NT2/D1 (cell line): ENCODE results near the gene VTI1A.

ENCODE experiments used
- DNase-seq: peaks from one replicate; pipeline ENCODE4 v3.0.0-alpha.2; 2011; ENCODE audit warnings: low read depth, low spot score
- H3K27me3 ChIP-seq: 2 replicates; pipeline ENCODE4 v1.6.0; 2011; ENCODE audit warnings: mild to moderate bottlenecking; ENCODE audit not compliant: insufficient read length, insufficient read depth
- H3K36me3 ChIP-seq: 2 replicates; pipeline ENCODE4 v1.6.1; 2011; ENCODE audit warnings: mild to moderate bottlenecking, low read length, mixed read lengths; ENCODE audit not compliant: insufficient read depth, insufficient read length
- H3K4me1 ChIP-seq: 2 replicates; pipeline ENCODE4 v1.5.1; 2011; ENCODE audit not compliant: insufficient read depth, insufficient read length
- H3K4me3 ChIP-seq: 2 replicates; pipeline ENCODE4 v1.5.1; 2011; ENCODE audit warnings: low read depth; ENCODE audit not compliant: insufficient read length
- H3K9ac ChIP-seq: 2 replicates; pipeline ENCODE4 v1.6.0; 2011; ENCODE audit warnings: low read depth; ENCODE audit not compliant: insufficient read length
- H3K9me3 ChIP-seq: 2 replicates; pipeline ENCODE4 v1.5.1; 2011; ENCODE audit warnings: mild to moderate bottlenecking, low read length; ENCODE audit not compliant: insufficient read depth
- SUZ12 ChIP-seq: IDR thresholded peaks from 2 replicates; pipeline ENCODE4 v1.6.1; 2011; ENCODE audit not compliant: insufficient read length, insufficient read depth; ENCODE audit errors: extremely low read depth
- YY1 ChIP-seq: IDR thresholded peaks from 2 replicates; pipeline ENCODE4 v1.6.1; 2011; ENCODE audit not compliant: insufficient read length, insufficient read depth
- ZNF274 ChIP-seq: IDR thresholded peaks from 2 replicates; pipeline ENCODE4 v1.6.1; 2011; ENCODE audit warnings: mild to moderate bottlenecking, low read depth, low read length

The VTI1A gene

DNA sequence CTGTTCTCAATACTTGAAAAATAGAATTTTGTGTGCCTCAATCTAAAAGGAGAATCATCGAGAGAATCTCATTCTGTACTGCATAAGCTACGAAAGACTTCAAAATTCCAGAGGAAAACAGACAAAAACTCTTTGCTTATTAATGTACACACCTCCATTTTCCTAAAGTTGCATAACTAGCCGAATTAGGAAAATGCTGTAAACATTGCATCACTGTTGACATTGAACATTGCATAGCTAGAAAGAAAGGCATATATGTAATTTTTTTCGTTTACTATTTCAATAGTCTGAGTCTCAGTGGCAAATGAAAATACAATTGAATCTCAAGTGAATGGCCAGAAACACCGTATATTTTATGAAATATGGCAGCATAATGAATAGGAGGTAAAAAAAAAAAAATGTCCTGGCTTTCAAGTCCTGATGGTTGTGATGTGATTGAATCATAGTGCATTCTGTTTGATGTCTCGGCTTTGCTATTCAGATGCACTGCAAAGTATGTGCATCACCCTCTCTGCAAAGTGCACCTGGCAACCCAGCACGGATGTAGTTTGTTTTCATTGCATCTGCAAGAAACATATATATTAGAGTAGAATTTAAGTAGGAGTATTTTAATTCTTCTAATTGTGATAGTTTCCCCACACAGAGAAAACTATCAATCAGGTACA, 196.7 kb downstream of the VTI1A start:
- DNase-seq, result no peak

DNA sequence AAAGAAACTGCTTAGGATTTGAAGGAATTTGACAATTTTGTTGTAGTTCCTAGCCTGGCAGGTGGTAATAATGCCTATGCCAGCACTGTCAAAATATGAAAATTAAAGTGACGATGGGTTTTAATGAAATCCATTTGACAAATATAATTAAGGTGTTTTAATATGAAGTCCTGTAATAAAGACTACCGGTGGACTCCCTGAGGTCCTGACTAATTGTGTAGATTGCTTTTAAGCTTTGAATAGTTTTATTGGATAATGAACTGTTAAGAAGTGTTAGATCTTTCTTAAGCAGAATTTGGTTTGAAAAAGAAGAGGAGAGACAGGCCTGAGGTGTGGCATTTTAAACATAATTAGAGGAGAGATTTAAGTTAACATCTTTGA, 197.2 kb downstream of the VTI1A start:
- TF ChIP-seq ZNF274 (no peak), YY1 (no peak), SUZ12 (no peak)
- Histone ChIP-seq H3K4me1 (no peaks in the 10 kb centered on the region), H3K9me3 (no peaks in the 10 kb centered on the region), H3K9ac (no peak overlapping the region), H3K27me3 (no peaks in the 10 kb centered on the region), H3K36me3 (no peaks in the 10 kb centered on the region), H3K4me3 (no peak overlapping the region)
- DNase-seq, result no peak

More for the DNA sequence above, 196.7 kb downstream of the VTI1A start:
- Histone ChIP-seq H3K9me3 (no peaks in the 10 kb centered on the region), H3K9ac (no peak overlapping the region), H3K36me3 (no peaks in the 10 kb centered on the region), H3K4me3 (no peak overlapping the region), H3K27me3 (no peaks in the 10 kb centered on the region), H3K4me1 (no peaks in the 10 kb centered on the region)
- TF ChIP-seq SUZ12 (no peak), ZNF274 (no peak), YY1 (no peak)

DNA sequence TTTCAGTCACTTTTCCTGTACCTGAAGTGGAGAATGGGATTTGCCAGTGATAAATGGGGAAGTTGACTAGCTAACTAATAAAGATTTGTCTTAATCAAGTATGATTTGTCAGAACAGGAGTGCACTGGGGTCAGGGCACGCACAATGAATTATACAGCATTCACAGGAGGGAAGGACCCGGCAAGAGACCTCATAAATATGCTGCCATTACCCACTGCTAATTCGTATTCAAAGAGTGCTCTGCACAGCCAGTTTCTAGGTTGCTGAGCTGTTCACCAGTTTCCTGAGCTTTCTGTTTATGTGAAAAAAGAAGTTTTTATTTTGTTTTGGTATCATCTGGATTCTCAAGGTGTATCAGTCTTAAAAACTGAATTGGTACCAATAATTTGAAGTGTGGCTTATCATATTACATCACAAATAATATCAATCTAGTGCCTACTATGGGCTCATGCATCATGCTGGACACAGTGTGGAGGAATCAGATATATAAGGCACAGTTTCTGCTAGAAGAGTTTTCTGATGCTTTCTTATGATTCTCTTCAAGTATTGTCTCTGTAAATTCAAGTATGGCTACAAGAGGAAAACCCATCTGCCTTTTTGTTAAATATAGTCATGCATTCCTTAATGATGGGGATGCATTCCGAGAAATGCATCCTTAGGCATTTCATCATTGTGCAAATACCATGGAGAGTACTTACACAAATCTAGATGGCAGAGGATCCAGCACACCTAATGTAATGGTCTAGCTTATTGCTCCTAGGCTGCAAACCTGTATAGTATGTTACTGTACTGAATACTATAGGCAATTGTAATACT, 202.2 kb downstream of the VTI1A start:
- no peak for DNase-seq
- no peaks in the 10 kb centered on the region for H3K9me3 ChIP-seq
- H3K27me3 ChIP-seq, result no peaks in the 10 kb centered on the region
- H3K9ac ChIP-seq, result no peak overlapping the region
- no peak for TF ChIP-seq SUZ12
- TF ChIP-seq YY1, result no peak
- no peak for TF ChIP-seq ZNF274
- no peaks in the 10 kb centered on the region for H3K4me1 ChIP-seq
- no peak overlapping the region for H3K4me3 ChIP-seq
- no peaks in the 10 kb centered on the region for H3K36me3 ChIP-seq

DNA sequence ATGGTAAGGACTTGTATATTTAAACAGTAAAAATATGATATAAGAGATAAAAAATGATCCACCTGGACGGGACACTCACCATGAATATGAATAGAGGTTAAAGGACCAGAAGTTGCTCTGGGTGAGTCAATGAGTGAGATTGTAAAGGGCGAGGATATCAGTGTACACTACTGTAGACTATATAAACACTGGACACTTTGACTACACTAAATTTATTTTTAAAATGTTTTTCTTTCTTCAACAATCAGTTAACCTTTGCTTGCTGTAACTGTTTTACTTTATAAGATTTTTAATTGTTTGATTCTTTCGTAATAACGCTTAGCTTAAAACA, 202.8 kb downstream of the VTI1A start:
- DNase-seq, result no peak
- Histone ChIP-seq H3K9me3 (no peaks in the 10 kb centered on the region), H3K27me3 (no peaks in the 10 kb centered on the region), H3K4me3 (no peak overlapping the region), H3K4me1 (no peaks in the 10 kb centered on the region), H3K9ac (no peak overlapping the region), H3K36me3 (no peaks in the 10 kb centered on the region)
- TF ChIP-seq ZNF274, result no peak
- no peak for TF ChIP-seq YY1
- TF ChIP-seq SUZ12, result no peak

DNA sequence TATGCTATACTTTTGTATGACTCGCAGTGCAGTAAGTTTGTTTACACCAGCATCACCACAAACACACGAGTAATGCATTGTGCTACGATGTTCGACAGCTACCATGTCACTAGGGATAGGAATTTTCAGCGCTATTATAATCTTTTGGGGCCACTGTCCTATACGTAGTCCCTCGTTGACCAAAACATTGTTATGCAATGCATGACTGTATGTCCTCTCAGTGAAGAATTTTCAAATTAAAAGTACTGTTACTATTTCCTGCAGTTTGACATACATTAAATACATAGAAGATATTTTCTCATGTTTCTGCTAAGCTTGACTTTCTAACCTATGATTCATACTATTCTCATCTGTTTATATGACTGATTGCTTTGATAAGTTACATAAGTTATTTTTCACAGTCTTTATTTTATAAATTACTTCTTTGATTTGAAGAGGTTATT, 203.6 kb downstream of the VTI1A start:
- H3K36me3 ChIP-seq, result no peaks in the 10 kb centered on the region
- no peaks in the 10 kb centered on the region for H3K9me3 ChIP-seq
- no peak overlapping the region for H3K4me3 ChIP-seq
- DNase-seq, result no peak
- TF ChIP-seq SUZ12, result no peak
- no peak for TF ChIP-seq YY1
- no peak for TF ChIP-seq ZNF274
- no peaks in the 10 kb centered on the region for H3K27me3 ChIP-seq
- no peaks in the 10 kb centered on the region for H3K4me1 ChIP-seq
- H3K9ac ChIP-seq, result no peak overlapping the region

DNA sequence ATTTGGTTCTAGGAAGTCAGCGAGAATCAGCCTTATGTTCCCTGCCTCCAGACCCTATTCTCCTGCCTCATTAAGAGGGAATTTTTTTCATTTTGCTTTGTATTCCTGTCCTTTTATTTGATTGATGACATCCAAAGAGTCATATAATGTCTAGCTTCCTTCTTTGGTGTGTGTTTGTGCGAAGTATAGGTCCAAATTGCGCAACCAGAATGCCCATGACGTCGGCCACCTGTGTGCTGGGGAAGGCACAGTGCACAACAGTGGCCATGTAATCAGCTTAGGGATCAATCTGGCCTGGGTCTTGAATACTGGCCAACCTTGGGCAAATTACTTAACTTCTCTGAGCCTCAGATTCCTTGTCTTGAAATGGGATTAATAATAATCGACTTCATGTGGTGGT, 206.2 kb downstream of the VTI1A start:
- H3K36me3 ChIP-seq, result no peaks in the 10 kb centered on the region
- H3K27me3 ChIP-seq, result no peaks in the 10 kb centered on the region
- H3K9ac ChIP-seq, result no peak overlapping the region
- H3K9me3 ChIP-seq, result no peaks in the 10 kb centered on the region
- no peaks in the 10 kb centered on the region for H3K4me1 ChIP-seq
- no peak for DNase-seq
- no peak for TF ChIP-seq ZNF274
- TF ChIP-seq YY1, result no peak
- TF ChIP-seq SUZ12, result no peak
- H3K4me3 ChIP-seq, result no peak overlapping the region

DNA sequence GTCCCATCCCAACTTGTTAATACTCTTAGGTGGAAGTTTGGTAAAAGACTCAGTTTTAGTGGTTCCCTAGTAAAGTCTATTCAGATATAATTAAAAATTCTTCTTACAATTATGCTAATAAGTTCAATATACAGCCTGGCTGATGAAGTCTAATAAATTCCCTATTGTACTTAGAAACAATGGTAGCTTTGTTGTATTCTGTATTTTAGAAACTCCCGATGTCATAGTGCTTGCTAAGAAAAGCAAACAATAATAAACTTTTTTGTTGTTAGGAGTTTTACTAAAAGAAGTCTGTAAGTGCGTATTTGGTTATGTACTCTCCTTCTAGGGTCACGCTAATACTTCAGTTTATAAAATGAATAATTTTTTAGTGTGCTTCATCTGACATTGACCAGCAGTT, 206.8 kb downstream of the VTI1A start:
- no peaks in the 10 kb centered on the region for H3K36me3 ChIP-seq
- no peak overlapping the region for H3K9ac ChIP-seq
- TF ChIP-seq ZNF274 (no peak), SUZ12 (no peak)
- no peak overlapping the region for H3K4me3 ChIP-seq
- no peaks in the 10 kb centered on the region for H3K9me3 ChIP-seq
- no peak for DNase-seq
- no peaks in the 10 kb centered on the region for H3K27me3 ChIP-seq
- H3K4me1 ChIP-seq, result no peaks in the 10 kb centered on the region

DNA sequence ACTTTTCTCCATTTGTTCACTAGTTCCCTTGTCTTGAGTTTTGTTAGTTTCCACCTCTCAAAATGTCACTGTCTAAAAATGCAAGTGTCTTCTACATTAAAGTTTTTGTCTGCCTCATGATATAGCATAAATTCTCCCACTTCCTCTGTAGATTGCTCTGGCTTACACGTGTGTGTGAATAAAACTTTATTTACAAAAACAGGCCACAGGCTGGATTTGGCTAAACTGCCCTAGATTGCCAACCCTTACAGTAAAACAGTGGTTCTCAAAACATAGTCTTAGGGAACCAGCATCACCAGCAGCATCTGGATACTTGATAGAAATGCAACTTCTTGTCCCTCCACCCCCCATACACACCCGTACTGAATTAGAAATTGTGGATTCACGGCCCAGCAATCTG, 207.8 kb downstream of the VTI1A start:
- no peak for DNase-seq
- Histone ChIP-seq H3K27me3 (no peaks in the 10 kb centered on the region), H3K36me3 (no peaks in the 10 kb centered on the region), H3K9me3 (no peaks in the 10 kb centered on the region), H3K4me1 (no peaks in the 10 kb centered on the region), H3K4me3 (no peak overlapping the region), H3K9ac (no peak overlapping the region)
- TF ChIP-seq SUZ12 (no peak), ZNF274 (no peak), YY1 (no peak)
